ENCODE measurements around the gene RASA4B.
"Not testable (repeated sequence)": the region's sequence is repeated elsewhere in the genome, so short reads cannot be mapped to it uniquely, and the experiment has no call there.

Gene RASA4B

GRCh38 chr7:102474116-102474515, 43.5 kb downstream of the RASA4B start:
- DNase-seq (ENCODE audit: low read depth in 2 of 2): not testable (repeated sequence)

GRCh38 chr7:102473271-102473991, 44.1 kb downstream of the RASA4B start:
- no peak for DNase-seq (ENCODE audit: low read depth in 2 of 2)

GRCh38 chr7:102472126-102473041, 45.2 kb downstream of the RASA4B start:
- DNase-seq (ENCODE audit: low read depth in 2 of 2): no peak

- no peak for DNase-seq (ENCODE audit: low read depth in 2 of 2)
Observed at GRCh38 chr7:102471791-102472125, 45.8 kb downstream of the RASA4B start.

GRCh38 chr7:102469972-102470825, 47.4 kb downstream of the RASA4B start:
- no peak for DNase-seq (ENCODE audit: low read depth in 2 of 2)

- no peak for DNase-seq (ENCODE audit: low read depth in 2 of 2)
Observed at GRCh38 chr7:102469351-102469971, 48.1 kb downstream of the RASA4B start.

- no peak for DNase-seq (ENCODE audit: low read depth in 2 of 2)
Observed at GRCh38 chr7:102468478-102469350, 48.9 kb downstream of the RASA4B start.

- no peak for DNase-seq (ENCODE audit: low read depth in 2 of 2)
Observed at GRCh38 chr7:102467581-102468477, 49.7 kb downstream of the RASA4B start.

GRCh38 chr7:102466097-102466496, 51.5 kb downstream of the RASA4B start:
- DNase-seq (ENCODE audit: low read depth in 2 of 2): no peak

GRCh38 chr7:102464577-102465280, 52.8 kb downstream of the RASA4B start, which contains the start of the genes ALKBH4 and LRWD1:
Gene ALKBH4, minus strand, starts transcription at chr7:102464863. Its CDS starts 27 bp downstream, at chr7:102464836.
Gene LRWD1, plus strand, starts transcription at chr7:102464984. Its CDS starts 97 bp downstream, at chr7:102465081.
- DNase-seq (ENCODE audit: low read depth in 2 of 2): peak; percentile 86 to 95

GRCh38 chr7:102463841-102464576, 53.6 kb downstream of the RASA4B start:
- no peak for DNase-seq (ENCODE audit: low read depth in 2 of 2)

- DNase-seq (ENCODE audit: low read depth in 2 of 2): no peak
Observed at GRCh38 chr7:102460467-102460866, 57.1 kb downstream of the RASA4B start.

- no peak for DNase-seq (ENCODE audit: low read depth in 2 of 2)
Observed at GRCh38 chr7:102459221-102459844, 58.2 kb downstream of the RASA4B start.

- no peak for DNase-seq (ENCODE audit: low read depth in 2 of 2)
Observed at GRCh38 chr7:102457352-102457924, 60.1 kb downstream of the RASA4B start.

- DNase-seq (ENCODE audit: low read depth in 2 of 2): no peak
Observed at GRCh38 chr7:102456327-102456726, 61.2 kb downstream of the RASA4B start.

GRCh38 chr7:102455596-102455995, 62.0 kb downstream of the RASA4B start:
- no peak for DNase-seq (ENCODE audit: low read depth in 2 of 2)

GRCh38 chr7:102454932-102455331, 62.6 kb downstream of the RASA4B start:
- DNase-seq (ENCODE audit: low read depth in 2 of 2): not testable (repeated sequence)

Data from stimulated activated CD8-positive, alpha-beta memory T cell treated with anti-CD3 and anti-CD28 coated beads, Interleukin-7, amount 100 ng/mL, for 4 hours (primary cell).